IPS-15b (cell line): ENCODE results near the gene LNPEP.

Source experiments
- H3K27me3 ChIP-seq: one replicate; pipeline ENCODE4 v1.6.1; 2013; ENCODE audit warnings: low read length; ENCODE audit not compliant: control insufficient read depth, insufficient read depth
- H3K36me3 ChIP-seq: one replicate; pipeline ENCODE4 v1.6.1; 2013; ENCODE audit warnings: low read length; ENCODE audit not compliant: control insufficient read depth, insufficient read depth
- H3K4me1 ChIP-seq: one replicate; pipeline ENCODE4 v1.6.1; 2013; ENCODE audit warnings: mild to moderate bottlenecking, low read length; ENCODE audit not compliant: control insufficient read depth, insufficient read depth
- H3K4me3 ChIP-seq: one replicate; pipeline ENCODE4 v1.5.1; 2013; ENCODE audit warnings: low read depth, low read length
- H3K9ac ChIP-seq: one replicate; pipeline ENCODE4 v1.6.1; 2013; ENCODE audit warnings: low read depth, mild to moderate bottlenecking, low read length
- H3K9me3 ChIP-seq: one replicate; pipeline ENCODE4 v1.6.1; 2013; ENCODE audit warnings: mild to moderate bottlenecking, low read length; ENCODE audit not compliant: control insufficient read depth, insufficient read depth

The LNPEP gene

GRCh38 chr5:96968074-96968473, 32.2 kb downstream of the LNPEP start:
- Histone ChIP-seq H3K27me3 (no peaks in the 10 kb centered on the region), H3K4me1 (no peaks in the 10 kb centered on the region), H3K4me3 (no peak overlapping the region), H3K9ac (no peak overlapping the region), H3K36me3 (no peaks in the 10 kb centered on the region), H3K9me3 (no peaks in the 10 kb centered on the region)

GRCh38 chr5:96968614-96969013, 32.7 kb downstream of the LNPEP start:
- no peaks in the 10 kb centered on the region for H3K27me3 ChIP-seq
- no peaks in the 10 kb centered on the region for H3K9me3 ChIP-seq
- H3K9ac ChIP-seq = no peak overlapping the region
- no peaks in the 10 kb centered on the region for H3K36me3 ChIP-seq
- H3K4me1 ChIP-seq = no peaks in the 10 kb centered on the region
- no peak overlapping the region for H3K4me3 ChIP-seq

DNA sequence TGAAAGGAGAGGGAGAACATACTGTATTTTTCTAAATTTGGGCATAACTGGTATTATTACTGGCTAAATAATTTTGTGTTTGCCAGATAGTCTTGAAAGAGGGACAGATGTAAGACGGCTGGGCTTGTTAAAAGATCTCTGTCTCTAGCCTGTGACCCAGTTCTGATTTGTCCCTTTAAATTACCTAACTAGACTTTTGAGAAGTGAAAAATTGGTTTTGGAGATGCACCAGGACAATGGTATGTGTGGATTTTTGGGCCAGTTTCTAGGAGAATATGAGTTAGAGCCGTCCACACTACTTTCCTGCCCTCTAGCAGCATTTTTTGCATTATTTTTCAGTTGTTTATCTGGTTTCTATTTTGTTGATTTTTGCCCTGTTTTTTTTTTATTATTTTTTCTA, 33.5 kb downstream of the LNPEP start:
- no peaks in the 10 kb centered on the region for H3K9me3 ChIP-seq
- no peaks in the 10 kb centered on the region for H3K36me3 ChIP-seq
- H3K27me3 ChIP-seq = no peaks in the 10 kb centered on the region
- H3K9ac ChIP-seq = no peak overlapping the region
- H3K4me3 ChIP-seq = no peak overlapping the region
- H3K4me1 ChIP-seq = no peaks in the 10 kb centered on the region

GRCh38 chr5:96972599-96973334, 36.9 kb downstream of the LNPEP start:
- Histone ChIP-seq H3K4me1 (peaks cover 6% of the 10 kb centered on the region), H3K4me3 (no peak overlapping the region), H3K27me3 (no peaks in the 10 kb centered on the region), H3K9me3 (no peaks in the 10 kb centered on the region), H3K9ac (no peak overlapping the region), H3K36me3 (no peaks in the 10 kb centered on the region)

GRCh38 chr5:96973532-96974401, 37.9 kb downstream of the LNPEP start:
- Histone ChIP-seq H3K27me3 (no peaks in the 10 kb centered on the region), H3K36me3 (no peaks in the 10 kb centered on the region), H3K4me1 (peaks cover 6% of the 10 kb centered on the region), H3K9me3 (no peaks in the 10 kb centered on the region), H3K9ac (no peak overlapping the region), H3K4me3 (no peak overlapping the region)

GRCh38 chr5:96975656-96976055, 39.8 kb downstream of the LNPEP start:
- Histone ChIP-seq H3K4me1 (peaks cover 6% of the 10 kb centered on the region), H3K9ac (no peak overlapping the region), H3K36me3 (no peaks in the 10 kb centered on the region), H3K4me3 (no peak overlapping the region), H3K27me3 (no peaks in the 10 kb centered on the region), H3K9me3 (no peaks in the 10 kb centered on the region)

- Histone ChIP-seq H3K4me3 (no peak overlapping the region), H3K9ac (no peak overlapping the region), H3K27me3 (no peaks in the 10 kb centered on the region), H3K9me3 (no peaks in the 10 kb centered on the region), H3K4me1 (peaks cover 6% of the 10 kb centered on the region), H3K36me3 (no peaks in the 10 kb centered on the region)
Observed at GRCh38 chr5:96977228-96977627, 41.3 kb downstream of the LNPEP start.

DNA sequence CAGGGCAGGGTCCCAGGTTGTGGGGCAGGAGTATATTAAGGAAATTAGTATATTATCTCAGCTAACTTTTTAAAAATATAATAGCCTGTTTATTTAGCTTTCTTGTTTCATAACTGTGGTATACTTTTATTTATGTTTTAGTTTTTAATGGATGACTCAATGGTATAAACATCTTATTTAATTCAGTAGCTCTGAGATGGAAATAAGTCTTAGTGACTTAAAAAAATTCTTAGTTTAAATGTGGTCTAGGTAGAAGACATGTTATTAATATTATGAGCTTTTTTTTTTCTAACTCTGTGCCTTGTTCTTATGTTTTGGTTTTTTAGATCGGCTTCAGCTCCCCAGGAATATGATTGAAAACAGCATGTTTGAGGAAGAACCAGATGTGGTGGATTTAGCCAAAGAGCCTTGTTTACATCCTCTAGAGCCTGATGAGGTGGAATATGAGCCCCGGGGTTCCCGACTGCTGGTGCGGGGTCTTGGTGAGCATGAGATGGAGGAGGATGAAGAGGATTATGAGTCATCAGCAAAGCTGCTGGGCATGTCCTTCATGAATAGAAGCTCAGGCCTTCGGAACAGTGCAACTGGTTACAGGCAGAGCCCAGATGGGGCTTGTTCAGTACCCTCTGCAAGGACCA, 43.1 kb downstream of the LNPEP start:
- Histone ChIP-seq H3K9me3 (no peaks in the 10 kb centered on the region), H3K36me3 (no peaks in the 10 kb centered on the region), H3K27me3 (no peaks in the 10 kb centered on the region), H3K9ac (no peak overlapping the region), H3K4me3 (no peak overlapping the region), H3K4me1 (peaks cover 6% of the 10 kb centered on the region)

DNA sequence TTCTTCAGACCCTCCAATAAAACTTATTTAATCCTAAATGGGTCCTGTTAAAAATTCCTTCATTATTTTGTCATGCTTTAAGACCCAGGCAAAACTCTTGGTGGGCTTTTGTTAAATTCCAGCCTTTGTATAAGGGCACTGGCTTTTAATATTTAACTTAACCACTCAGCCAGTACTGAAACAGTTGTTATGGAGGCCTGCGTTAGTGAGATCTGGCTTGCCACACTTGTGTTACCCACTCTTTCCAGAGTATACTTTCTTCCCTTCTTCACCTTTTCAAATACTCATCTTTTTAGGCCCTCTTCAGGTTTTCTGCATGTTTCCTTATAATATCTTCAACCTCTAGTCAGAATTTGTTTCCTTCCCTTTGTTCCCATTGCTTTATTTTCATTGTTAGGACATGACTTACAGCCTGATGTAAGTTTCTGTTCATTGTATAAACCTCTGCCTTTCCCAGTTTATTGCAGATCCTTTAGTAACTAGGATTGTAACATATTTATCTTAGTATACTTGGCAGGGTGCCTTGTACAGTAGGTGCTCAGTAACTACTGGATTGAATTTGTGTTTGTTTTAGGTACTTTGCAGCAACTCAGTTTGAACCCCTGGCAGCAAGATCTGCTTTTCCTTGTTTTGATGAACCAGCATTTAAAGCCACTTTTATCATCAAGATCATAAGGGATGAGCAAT, 48.8 kb downstream of the LNPEP start:
- Histone ChIP-seq H3K4me1 (no peaks in the 10 kb centered on the region), H3K36me3 (no peaks in the 10 kb centered on the region)

GRCh38 chr5:96986450-96986849, 50.6 kb downstream of the LNPEP start:
- Histone ChIP-seq H3K4me3 (no peak overlapping the region), H3K9me3 (no peaks in the 10 kb centered on the region), H3K4me1 (no peaks in the 10 kb centered on the region), H3K27me3 (no peaks in the 10 kb centered on the region), H3K36me3 (no peaks in the 10 kb centered on the region), H3K9ac (no peak overlapping the region)

More for the DNA sequence above, 48.8 kb downstream of the LNPEP start:
- H3K9ac ChIP-seq = no peak overlapping the region
- H3K9me3 ChIP-seq = no peaks in the 10 kb centered on the region
- H3K4me3 ChIP-seq = no peak overlapping the region
- no peaks in the 10 kb centered on the region for H3K27me3 ChIP-seq

GRCh38 chr5:96990102-96990501, 54.2 kb downstream of the LNPEP start:
- Histone ChIP-seq H3K36me3 (no peaks in the 10 kb centered on the region), H3K27me3 (no peaks in the 10 kb centered on the region), H3K9ac (no peak overlapping the region), H3K4me3 (no peak overlapping the region), H3K9me3 (no peaks in the 10 kb centered on the region), H3K4me1 (no peaks in the 10 kb centered on the region)
